GM21360 (cell line): ENCODE data around the gene LCN12.

Experiments used
- ATAC-seq: cut with Tn5 transposase; IDR thresholded peaks from one replicate; pipeline ENCODE4 v1.9.1; 2021; ENCODE audit warnings: mild to moderate bottlenecking, moderate library complexity; ENCODE audit not compliant: unreplicated experiment

Gene LCN12

GRCh38 chr9:136972335-136972734 is 20.3 kb downstream of the LCN12 start:
- ATAC-seq: no peak

GRCh38 chr9:136972743-136973142 is 20.7 kb downstream of the LCN12 start:
- ATAC-seq: no peak

- ATAC-seq: no peak
Observed at GRCh38 chr9:136973618-136974617, 21.8 kb downstream of the LCN12 start.

DNA sequence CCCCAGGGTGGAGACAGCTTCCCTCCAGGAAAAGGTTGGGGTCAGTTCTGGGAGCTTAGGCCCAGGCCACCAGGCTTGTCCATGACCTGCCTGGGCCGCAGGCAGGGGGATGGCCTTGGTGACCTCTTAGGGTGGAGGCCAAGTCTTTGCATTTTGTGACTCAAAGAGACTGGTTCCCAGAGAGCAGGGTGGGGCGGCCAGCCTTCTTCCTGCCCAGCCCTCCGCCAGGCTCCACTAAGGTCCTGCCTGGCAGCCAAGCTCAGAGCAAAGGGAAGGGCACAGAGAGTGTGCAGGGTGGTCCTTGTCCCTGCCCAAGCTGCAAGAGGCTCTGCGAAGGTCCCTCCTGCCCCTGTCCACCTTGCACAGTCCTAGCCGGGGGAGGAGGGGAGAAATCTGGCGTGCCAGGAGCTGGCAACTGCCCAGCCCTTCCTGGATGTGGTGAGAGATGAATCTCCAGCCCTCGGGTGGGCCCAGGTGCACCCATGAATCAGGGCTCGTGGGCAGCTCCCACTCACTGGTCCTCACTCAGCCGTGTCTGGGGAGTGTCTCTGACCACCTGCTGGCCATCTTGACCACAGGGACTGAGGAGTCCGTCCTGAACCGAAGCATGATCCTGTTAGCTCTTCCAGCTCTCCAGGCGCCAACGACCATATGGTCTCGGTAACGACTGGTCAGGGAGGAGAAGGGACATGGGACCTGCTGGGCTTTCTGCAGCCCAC is 22.9 kb downstream of the LCN12 start:
- no peak for ATAC-seq

DNA sequence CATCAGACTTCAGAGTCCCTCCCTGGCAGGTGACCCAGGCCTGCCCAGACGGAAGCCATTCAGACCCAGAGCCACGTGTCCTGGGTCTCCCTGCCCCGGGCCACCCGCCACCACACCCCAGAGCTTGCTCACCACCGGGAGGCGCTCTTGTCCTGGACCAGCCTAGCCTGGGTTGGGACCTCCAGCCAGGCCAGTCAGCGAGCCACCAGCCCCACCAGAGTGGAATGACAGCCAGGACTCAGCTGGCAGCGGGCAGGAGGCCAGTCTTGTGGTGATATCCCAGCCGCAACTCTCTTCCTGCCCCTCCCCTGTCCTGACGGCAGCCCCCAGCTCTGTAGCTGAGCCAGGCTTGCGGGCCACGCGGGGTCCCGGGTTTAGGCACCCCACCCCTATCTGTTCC is 23.6 kb downstream of the LCN12 start:
- ATAC-seq: no peak

GRCh38 chr9:136977223-136977622 is 25.1 kb downstream of the LCN12 start, which contains the start of gene PTGDS:
PTGDS (plus strand) TSS chr9:136977504; CDS start chr9:136977579, 75 bp downstream.
- no peak for ATAC-seq

- ATAC-seq: no peak
Observed at GRCh38 chr9:136977649-136978072, 25.6 kb downstream of the LCN12 start.

GRCh38 chr9:136978073-136978864 is 26.2 kb downstream of the LCN12 start:
- ATAC-seq: no peak

- no peak for ATAC-seq
Observed at GRCh38 chr9:136978865-136979544, 26.9 kb downstream of the LCN12 start.

DNA sequence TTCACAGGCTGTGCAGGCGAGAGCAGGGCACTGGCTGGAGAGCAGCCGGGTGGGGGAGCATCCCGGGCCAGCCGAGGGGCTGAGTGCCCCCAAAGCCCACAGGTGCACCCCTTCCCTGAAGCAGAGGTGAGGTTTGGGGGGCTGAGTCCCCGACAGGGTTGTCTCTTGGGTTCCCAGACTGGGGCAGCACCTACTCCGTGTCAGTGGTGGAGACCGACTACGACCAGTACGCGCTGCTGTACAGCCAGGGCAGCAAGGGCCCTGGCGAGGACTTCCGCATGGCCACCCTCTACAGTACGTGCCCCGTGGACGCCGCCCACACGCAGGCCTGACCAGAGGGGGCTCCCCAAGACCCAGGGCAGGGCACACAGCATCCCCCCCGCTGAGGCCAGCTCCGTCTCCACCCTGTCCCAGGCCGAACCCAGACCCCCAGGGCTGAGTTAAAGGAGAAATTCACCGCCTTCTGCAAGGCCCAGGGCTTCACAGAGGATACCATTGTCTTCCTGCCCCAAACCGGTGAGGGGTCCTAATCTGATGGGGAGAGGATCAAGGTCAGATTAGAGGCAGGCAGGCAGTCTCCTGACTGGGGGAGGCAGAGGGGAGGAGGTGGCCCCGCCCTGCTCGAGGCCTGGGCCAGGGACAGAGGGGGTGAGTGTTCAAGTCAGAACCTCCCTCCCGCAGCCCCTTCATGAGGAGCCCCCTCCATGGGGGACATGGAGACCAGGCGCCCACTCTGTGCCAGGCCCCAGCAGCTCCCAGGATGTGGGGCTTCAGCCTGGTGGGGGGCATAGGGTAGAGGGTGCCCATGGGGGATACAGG is 27.9 kb downstream of the LCN12 start:
- no peak for ATAC-seq

DNA sequence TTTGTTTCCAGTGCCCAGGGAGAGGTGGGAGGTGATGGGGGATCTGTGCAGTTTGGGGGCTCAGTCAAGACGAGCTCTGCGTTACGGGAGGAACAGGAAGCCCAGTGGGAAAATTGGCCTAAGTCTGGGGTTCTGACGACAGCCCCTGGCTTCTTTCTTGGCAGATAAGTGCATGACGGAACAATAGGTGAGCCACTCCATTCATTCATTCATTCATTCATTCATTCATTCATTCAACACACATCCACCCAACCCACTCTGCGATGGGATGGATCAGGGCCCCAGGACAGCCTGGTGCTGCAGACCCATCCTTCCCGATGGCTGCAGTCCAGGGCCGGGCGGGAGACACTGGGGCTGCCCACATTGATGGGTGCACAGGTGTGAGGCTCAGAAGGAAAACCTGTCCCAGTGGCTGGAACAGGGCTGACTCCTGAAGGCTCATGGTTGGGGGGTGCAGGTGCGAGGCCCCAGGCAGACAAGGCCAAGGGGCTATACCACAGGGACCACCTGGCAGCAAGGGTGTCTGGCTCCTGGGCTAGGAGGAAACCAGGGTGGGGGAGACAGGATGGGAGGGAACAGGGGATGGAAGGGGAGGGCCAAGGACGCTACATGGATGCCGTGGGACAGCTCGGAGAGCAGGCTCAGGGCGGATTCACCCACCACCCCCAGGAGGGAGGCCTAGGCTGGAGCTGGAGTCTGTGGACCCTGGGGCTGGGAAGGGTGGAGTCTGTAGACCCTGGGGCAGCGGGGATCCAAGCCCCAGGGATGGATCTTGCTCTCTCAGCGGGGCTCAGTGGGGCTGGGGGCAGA is 28.8 kb downstream of the LCN12 start:
- no peak for ATAC-seq

DNA sequence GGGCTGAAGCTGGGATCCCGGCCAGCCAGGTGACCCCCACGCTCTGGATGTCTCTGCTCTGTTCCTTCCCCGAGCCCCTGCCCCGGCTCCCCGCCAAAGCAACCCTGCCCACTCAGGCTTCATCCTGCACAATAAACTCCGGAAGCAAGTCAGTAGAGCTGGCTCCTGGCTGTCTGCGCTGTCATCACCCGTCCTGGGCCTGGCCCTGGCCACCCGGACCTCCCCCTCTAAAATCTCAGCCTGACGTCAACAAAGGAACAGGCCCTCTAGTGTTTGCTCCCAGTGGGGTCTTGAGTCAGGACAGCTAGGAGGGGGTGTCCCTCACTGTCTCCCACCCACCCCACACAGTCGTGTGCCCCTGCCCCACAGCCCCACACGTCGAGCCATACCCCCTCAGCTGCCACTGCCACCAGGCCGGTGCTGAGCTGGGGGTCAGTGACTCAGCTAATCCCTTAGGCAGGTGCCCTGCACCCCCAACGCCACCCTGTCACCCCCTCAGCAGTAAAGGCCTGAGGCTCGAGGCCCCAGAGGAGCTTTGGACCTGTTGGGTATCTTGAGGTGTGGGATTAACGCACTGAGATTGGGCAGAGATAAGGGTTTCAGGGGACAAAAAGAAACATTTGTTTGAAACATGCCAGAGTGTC is 29.6 kb downstream of the LCN12 start:
- ATAC-seq: no peak

DNA sequence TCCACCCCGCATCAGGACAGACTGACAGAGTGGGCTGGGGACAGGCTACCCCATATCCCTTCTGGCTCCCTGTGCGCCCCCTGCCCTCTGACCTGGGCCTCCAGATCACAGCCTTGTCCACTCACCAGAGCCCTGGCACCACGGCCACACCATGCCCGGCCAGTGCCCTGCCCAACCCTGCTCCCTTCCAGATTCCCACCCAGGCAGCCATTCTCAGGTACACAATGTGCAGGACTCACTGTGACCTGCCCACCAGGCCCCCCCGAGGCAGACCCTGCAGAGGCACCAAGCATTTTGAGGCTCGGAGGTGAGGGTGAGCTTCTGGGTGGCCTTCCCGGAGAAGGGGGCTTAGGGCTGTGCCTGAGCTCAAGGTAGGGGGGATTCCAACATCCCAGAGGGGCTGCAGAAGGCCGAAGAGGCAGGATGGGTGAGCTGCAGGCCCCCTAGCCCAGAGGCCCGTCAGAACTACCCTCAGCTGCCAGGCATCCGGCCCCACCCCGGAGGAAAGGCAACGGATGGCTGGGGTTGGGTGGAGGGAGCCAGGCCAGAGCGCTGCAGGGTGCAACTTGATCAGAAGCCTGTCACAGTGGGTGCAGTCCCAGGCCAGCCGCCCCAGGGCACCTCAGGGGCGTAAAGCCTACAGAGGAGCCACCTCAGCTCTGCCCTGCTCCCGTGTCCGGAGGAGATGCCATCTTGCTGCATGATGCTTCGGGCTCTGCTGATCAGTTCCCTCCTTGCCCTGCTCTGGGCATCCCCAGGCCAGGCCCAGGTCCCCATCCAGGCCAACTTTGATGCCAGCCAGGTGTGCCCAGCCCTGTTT is 30.4 kb downstream of the LCN12 start, which contains the start of gene LCNL1:
Gene LCNL1 (plus strand): TSS at position 762 of the 820 bp plus-strand sequence. CDS start 594 bp downstream, outside the sequence.
- no peak for ATAC-seq

- no peak for ATAC-seq
Observed at GRCh38 chr9:136983167-136983566, 31.1 kb downstream of the LCN12 start.

GRCh38 chr9:136983656-136984314 is 31.7 kb downstream of the LCN12 start:
- ATAC-seq: no peak

GRCh38 chr9:136984464-136985026 is 32.5 kb downstream of the LCN12 start:
- no peak for ATAC-seq
